Thymus (tissue), 11 donors: ENCODE measurements around the gene BPIFA2. TPM values are rescaled to one million over a fixed set of nuclear protein-coding genes. Genes with fewer than 3 reads are reported as not detected.

ENCODE experiments used
- DNase-seq, 9 donors: peaks; one replicate each; pipeline ENCODE4 v3.0.0-alpha.2; 2013; ENCODE audit warnings: low spot score in 9 of 9, low read depth in 6 of 9, missing footprints in 1 of 9
- H3K27ac ChIP-seq, 2 donors: one replicate each; pipeline ENCODE4 v1.5.1; 2013; ENCODE audit warnings: control low read depth in 1 of 2, low read depth in 1 of 2, low read length in 1 of 2, mild to moderate bottlenecking in 1 of 2, moderate library complexity in 1 of 2
- H3K27me3 ChIP-seq, 2 donors: one replicate each; pipeline ENCODE4 v1.5.1; 2013; ENCODE audit warnings: low read length in 1 of 2; ENCODE audit not compliant: control insufficient read depth in 2 of 2, insufficient read depth in 1 of 2
- H3K36me3 ChIP-seq, 2 donors: one replicate each; pipeline ENCODE4 v1.5.1; 2013; ENCODE audit warnings: low read length in 1 of 2, mild to moderate bottlenecking in 1 of 2, moderate library complexity in 1 of 2; ENCODE audit not compliant: control insufficient read depth in 2 of 2, insufficient read depth in 2 of 2
- H3K4me1 ChIP-seq, 2 donors: one replicate each; pipeline ENCODE4 v1.5.1; 2013; ENCODE audit warnings: low read length in 2 of 2; ENCODE audit not compliant: control insufficient read depth in 2 of 2, insufficient read depth in 2 of 2
- H3K4me3 ChIP-seq, 2 donors: one replicate each; pipeline ENCODE4 v1.5.1; 2013; ENCODE audit warnings: low read length in 2 of 2, control low read depth in 1 of 2, mild to moderate bottlenecking in 1 of 2
- H3K9me3 ChIP-seq, 2 donors: one replicate each; pipeline ENCODE4 v1.5.1; 2013; ENCODE audit warnings: low read length in 1 of 2, mild to moderate bottlenecking in 1 of 2; ENCODE audit not compliant: control insufficient read depth in 2 of 2, insufficient read depth in 1 of 2
- WGBS: extraction: QIAGEN DNeasy Blood & Tissue Kit; methylation state at CpG from one replicate; pipeline ENCODE4 v1.1.7; 2013; 5-methylcytosine and 5-hydroxymethylcytosine counted together
- polyA plus RNA-seq: library from polyadenylated mRNA; stranded (reverse); fragments of 200-250 nt; gene quantifications from one replicate; pipeline ENCODE4 v1.2.3, GENCODE V29; 2013
- total RNA-seq: library from RNA; stranded (reverse); fragments of 120-200 nt; gene quantifications from one replicate; pipeline ENCODE4 v1.2.4, GENCODE V29; 2013
- donor health status: healthy.

The BPIFA2 gene
- total and polyA plus RNA-seq, 2 donors = 0.07 TPM; not detected in 1

DNA sequence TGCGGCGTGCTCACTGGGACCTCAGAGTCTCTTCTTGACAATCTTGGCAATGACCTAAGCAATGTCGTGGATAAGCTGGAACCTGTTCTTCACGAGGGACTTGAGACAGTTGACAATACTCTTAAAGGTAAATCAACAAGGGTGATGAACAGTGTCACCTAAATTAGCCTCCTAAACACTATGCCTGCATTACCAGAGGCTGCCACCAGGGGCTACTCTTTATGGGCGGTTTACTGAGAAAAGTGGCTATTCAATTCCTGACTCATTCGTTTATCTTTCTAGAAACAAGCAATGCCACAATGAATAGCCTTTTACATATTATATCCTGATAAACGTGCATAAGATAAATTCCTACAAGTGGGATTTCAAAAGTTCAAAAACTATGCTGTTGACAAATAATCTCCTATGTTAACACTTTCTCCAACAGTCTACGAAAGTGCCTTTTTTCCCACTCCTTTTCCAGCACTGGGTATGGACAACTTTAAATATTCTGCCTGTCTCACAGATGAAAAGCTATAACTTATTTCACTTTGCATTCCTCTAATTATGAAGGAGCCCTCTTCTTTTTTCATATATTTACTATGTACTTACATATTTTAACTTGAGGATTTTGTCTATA is 1.3 kb downstream of the BPIFA2 start:
- H3K9me3 ChIP-seq = peaks cover 0 to 6% of the 10 kb centered on the region in 2 donors
- H3K36me3 ChIP-seq = no peaks in the 10 kb centered on the region
- no peaks in the 10 kb centered on the region for H3K4me1 ChIP-seq
- no peaks in the 10 kb centered on the region for H3K27me3 ChIP-seq
- H3K27ac ChIP-seq = no peak overlapping the region
- H3K4me3 ChIP-seq = no peak overlapping the region
- DNase-seq = no peak
- WGBS = 59% methylated on average over 8 of the region's 8 CpGs

DNA sequence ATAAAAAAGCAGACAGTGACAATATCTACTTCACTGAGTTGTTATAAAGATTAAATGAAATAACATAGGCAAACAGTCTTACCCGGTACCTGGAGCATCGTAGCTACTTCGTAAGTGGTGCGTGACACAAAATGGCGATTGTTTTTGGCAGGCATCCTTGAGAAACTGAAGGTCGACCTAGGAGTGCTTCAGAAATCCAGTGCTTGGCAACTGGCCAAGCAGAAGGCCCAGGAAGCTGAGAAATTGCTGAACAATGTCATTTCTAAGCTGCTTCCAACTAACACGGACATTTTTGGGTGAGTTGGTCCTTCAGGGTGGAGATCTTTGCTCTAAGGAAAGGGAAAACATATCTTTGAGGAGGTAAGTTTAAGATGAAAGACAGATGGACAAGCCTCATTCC is 4.8 kb downstream of the BPIFA2 start:
- WGBS = 84% methylated on average over 7 of the region's 7 CpGs
- H3K4me3 ChIP-seq = no peak overlapping the region
- no peak for DNase-seq
- peaks cover 0 to 6% of the 10 kb centered on the region in 2 donors for H3K9me3 ChIP-seq
- no peaks in the 10 kb centered on the region for H3K27me3 ChIP-seq
- no peak overlapping the region for H3K27ac ChIP-seq
- H3K4me1 ChIP-seq = no peaks in the 10 kb centered on the region
- no peaks in the 10 kb centered on the region for H3K36me3 ChIP-seq

DNA sequence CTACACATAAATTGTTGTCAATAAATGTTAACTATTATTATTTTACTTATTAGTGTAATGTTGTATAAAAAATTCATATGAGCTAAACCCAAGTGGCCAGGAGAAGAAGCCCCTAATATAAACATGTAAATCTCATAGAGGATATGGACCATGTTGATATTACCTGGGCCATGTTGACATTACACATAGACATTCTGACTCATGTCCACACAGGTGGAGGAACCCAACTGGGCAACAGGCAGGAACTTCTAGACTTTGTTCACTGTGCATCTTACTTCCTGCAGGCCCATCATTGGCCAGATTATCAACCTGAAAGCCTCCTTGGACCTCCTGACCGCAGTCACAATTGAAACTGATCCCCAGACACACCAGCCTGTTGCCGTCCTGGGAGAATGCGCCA is 7.2 kb downstream of the BPIFA2 start:
- Histone ChIP-seq H3K9me3 (no peaks in the 10 kb centered on the region), H3K4me1 (no peaks in the 10 kb centered on the region), H3K27ac (no peak overlapping the region), H3K27me3 (no peaks in the 10 kb centered on the region), H3K36me3 (no peaks in the 10 kb centered on the region), H3K4me3 (no peak overlapping the region)
- DNase-seq = no peak
- WGBS = 91% methylated on average over 3 of the region's 3 CpGs

DNA sequence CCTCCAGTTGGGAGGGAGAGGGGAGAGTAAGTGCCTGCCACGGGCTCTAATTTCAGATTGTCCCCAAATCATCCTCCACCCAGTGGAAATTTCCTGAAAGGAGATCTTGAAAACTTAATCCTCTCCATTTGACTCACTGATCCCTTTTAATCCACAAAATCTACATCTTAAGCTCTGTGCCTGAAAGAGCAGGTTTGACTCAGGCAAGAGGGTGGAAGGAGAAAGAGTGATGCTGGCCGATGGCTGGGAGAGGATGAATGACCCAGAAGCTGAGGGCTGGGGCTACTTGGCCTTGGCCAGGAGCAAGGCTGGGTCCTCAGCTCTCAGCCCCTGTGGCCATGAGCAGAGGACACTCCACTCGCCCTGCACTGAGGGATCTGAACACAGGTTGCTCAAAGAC is 8.1 kb downstream of the BPIFA2 start:
- no peaks in the 10 kb centered on the region for H3K36me3 ChIP-seq
- WGBS = 87% methylated on average over 3 of the region's 3 CpGs
- H3K27ac ChIP-seq = no peak overlapping the region
- no peak for DNase-seq
- no peaks in the 10 kb centered on the region for H3K9me3 ChIP-seq
- H3K4me1 ChIP-seq = no peaks in the 10 kb centered on the region
- no peak overlapping the region for H3K4me3 ChIP-seq
- H3K27me3 ChIP-seq = no peaks in the 10 kb centered on the region

DNA sequence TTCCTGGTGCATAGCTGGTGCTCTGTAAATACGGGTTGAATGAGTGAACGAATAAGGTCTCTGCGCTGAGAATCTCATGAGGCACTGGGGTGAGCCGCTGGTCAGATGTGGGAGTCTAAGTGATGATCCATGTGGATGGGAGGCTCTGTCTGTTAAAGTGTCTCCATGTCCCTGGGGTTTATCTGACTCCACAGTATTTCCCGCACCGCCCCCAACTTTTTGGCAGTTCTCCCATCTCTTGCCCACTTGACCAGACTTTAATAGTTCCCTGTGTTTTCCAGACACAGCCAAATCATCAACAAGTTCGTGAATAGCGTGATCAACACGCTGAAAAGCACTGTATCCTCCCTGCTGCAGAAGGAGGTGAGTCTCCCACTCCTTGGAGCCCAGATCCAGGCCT is 9.9 kb downstream of the BPIFA2 start:
- H3K27ac ChIP-seq = no peak overlapping the region

DNA sequence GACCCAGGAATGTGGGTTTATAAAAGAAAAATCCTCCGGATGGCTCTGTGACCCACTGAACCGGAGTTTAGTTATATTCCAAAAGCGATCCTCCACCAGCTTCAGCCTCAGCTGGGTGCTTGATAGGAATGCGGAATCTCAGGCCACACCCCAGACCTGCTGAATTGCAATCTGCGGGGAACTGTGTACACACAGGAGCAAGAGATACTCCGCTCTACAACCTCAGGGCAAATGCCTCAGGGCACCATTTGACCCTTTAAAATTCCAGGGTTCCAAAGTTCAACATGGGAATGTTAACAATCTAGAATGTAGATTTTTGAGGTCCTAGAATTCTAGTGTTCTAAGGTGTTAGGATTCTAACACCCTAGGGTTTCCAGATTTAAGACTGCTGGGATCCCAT is 10.8 kb downstream of the BPIFA2 start:
- Histone ChIP-seq H3K4me3 (no peak overlapping the region), H3K9me3 (no peaks in the 10 kb centered on the region), H3K4me1 (no peaks in the 10 kb centered on the region), H3K36me3 (no peaks in the 10 kb centered on the region), H3K27ac (no peak overlapping the region), H3K27me3 (no peaks in the 10 kb centered on the region)
- 89% methylated on average over 6 of the region's 6 CpGs for WGBS
- DNase-seq = no peak

More for the DNA sequence above, 9.9 kb downstream of the BPIFA2 start:
- H3K4me1 ChIP-seq = no peaks in the 10 kb centered on the region
- no peaks in the 10 kb centered on the region for H3K36me3 ChIP-seq
- H3K9me3 ChIP-seq = no peaks in the 10 kb centered on the region
- H3K4me3 ChIP-seq = no peak overlapping the region
- no peak for DNase-seq
- H3K27me3 ChIP-seq = no peaks in the 10 kb centered on the region
- 92% methylated on average over 9 of the region's 9 CpGs for WGBS

DNA sequence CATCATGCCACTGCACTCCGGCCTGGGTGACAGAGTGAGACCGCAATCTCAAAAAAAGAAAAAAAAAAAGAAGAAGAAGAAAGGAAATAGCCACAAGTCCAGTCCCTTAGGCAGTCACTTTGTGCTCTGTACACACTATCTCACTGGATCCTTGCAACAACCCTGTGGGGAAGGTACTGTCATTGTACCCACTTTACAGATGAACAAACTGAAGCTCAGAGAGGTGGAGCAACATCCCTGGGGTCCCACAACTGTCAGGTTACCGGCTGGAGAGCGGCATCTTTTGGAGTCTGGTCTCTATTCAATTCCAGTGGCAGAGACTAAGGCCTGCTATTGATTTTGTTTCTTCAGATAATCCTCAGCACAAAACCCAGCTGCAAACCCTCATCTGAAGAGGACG is 12.2 kb downstream of the BPIFA2 start:
- Histone ChIP-seq H3K27me3 (no peaks in the 10 kb centered on the region), H3K4me3 (no peak overlapping the region), H3K4me1 (no peaks in the 10 kb centered on the region), H3K27ac (no peak overlapping the region), H3K9me3 (no peaks in the 10 kb centered on the region), H3K36me3 (no peaks in the 10 kb centered on the region)
- WGBS = 95% methylated on average over 5 of the region's 5 CpGs
- DNase-seq = no peak

DNA sequence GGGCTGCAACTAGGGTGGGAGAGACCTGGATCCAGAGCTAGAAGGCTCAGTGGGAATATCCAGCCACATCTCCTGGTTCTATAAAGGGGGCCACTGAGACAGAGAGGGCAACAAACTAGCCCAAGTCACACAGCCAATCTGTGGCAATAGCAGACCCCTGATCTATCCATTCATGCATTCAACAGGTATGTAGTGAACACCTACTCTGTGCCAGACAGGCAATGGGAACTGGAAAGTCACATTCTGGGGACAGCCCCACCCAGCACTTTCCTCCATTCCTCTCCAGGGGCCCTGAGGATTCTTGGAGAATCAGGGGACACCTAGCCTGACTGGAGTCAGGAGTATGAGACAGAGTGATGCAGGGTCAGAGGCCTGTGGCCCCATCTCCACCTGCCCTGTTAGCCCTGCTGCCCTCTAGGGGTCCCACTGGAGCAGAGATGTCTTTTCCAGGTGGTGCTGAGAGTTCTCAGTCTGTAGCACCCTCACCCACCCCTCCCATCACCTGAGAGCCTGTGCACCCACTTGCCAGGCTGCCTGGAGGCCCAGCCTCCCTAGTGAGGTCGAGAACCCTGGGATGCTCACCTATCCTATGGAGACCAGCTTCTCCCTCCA is 13.6 kb downstream of the BPIFA2 start:
- H3K27me3 ChIP-seq = no peaks in the 10 kb centered on the region
- H3K36me3 ChIP-seq = no peaks in the 10 kb centered on the region
- H3K9me3 ChIP-seq = no peaks in the 10 kb centered on the region
- no peak overlapping the region for H3K4me3 ChIP-seq
- WGBS = 73% methylated on average over 1 of the region's 1 CpG
- H3K4me1 ChIP-seq = no peaks in the 10 kb centered on the region
- H3K27ac ChIP-seq = no peak overlapping the region
- no peak for DNase-seq

DNA sequence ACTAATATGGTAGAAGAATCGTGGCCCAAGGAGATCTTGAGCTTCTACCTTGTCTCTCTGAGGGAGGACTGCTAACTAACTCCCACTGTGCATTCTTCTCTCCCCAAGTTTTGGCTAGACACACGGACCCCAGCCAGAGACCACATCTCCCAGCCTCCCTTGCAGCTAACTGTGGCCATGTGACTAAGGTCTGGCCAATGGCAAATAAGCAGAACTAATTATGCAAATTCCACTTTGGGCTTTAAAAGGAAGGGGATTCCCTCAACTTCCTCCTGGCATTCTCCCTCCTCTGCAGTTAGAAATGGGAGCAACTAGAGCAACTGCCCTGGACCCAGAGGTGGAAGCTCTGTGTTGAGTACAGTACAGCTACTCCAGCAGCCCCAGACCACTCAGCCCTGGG is 15.4 kb downstream of the BPIFA2 start:
- DNase-seq = no peak
- Histone ChIP-seq H3K4me1 (no peaks in the 10 kb centered on the region), H3K4me3 (no peak overlapping the region), H3K36me3 (no peaks in the 10 kb centered on the region), H3K9me3 (no peaks in the 10 kb centered on the region), H3K27ac (no peak overlapping the region), H3K27me3 (no peaks in the 10 kb centered on the region)
- 91% methylated on average over 2 of the region's 2 CpGs for WGBS
